ENCODE data around the gene SARNP. TPM values are rescaled to one million over a fixed set of nuclear protein-coding genes. Genes with fewer than 3 reads are reported as not detected.

The SARNP gene
- total RNA-seq, 1 donor from 2014 or later, result 68.7 TPM

GRCh38 chr12:55818886-55819285 lies 1.4 kb upstream of the SARNP start:
- Histone ChIP-seq H3K27me3 (ENCODE audit: control insufficient read depth, insufficient read depth, low read length) (no peaks in the 10 kb centered on the region), H3K4me3 (ENCODE audit: low read depth, low read length) (peak overlapping the region; percentile 92), H3K36me3 (ENCODE audit: control insufficient read depth, insufficient read depth, low read length) (peaks cover 21% of the 10 kb centered on the region)
- no peak for FAIRE-seq
- DNase-seq (ENCODE audit: low read depth), result no peak
- TF ChIP-seq, protein P1, sequence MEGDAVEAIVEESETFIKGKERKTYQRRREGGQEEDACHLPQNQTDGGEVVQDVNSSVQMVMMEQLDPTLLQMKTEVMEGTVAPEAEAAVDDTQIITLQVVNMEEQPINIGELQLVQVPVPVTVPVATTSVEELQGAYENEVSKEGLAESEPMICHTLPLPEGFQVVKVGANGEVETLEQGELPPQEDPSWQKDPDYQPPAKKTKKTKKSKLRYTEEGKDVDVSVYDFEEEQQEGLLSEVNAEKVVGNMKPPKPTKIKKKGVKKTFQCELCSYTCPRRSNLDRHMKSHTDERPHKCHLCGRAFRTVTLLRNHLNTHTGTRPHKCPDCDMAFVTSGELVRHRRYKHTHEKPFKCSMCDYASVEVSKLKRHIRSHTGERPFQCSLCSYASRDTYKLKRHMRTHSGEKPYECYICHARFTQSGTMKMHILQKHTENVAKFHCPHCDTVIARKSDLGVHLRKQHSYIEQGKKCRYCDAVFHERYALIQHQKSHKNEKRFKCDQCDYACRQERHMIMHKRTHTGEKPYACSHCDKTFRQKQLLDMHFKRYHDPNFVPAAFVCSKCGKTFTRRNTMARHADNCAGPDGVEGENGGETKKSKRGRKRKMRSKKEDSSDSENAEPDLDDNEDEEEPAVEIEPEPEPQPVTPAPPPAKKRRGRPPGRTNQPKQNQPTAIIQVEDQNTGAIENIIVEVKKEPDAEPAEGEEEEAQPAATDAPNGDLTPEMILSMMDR (IDR thresholded peaks at IDR 0.05; ENCODE audit: insufficient read depth, low read length, severe bottlenecking), result no peak

DNA sequence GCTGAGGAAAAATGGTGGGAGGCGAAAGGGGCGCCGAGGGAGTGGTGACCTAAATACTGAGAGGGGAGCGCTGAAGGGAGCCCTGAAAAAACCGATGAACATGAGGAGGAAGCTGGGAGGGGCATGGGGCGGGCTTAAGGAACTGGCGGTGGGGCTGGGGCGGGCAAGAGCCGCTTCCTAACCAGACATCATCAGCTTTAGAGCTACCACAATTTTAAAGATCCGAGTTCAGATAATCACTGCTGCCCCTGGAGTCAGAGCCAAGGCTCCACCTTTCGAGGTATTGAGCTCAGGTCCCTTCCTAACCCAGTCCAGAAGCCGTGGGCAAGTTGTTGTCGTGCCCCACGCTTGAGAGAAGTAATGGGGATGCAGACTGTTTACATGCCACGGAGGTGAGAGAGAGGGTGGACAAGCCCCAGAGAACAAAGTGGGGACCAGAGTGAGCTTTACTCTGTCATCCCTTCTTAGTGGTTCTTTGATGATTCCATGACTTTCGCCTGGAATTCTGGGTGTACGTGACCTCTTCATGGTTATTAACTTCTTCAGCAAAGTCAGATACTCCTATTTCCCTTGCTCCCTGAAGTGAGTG lies 710 bp upstream of the SARNP start:
- Histone ChIP-seq H3K27me3 (ENCODE audit: control insufficient read depth, insufficient read depth, low read length) (no peaks in the 10 kb centered on the region), H3K4me3 (ENCODE audit: low read depth, low read length) (peak overlapping the region; percentile 92), H3K36me3 (ENCODE audit: control insufficient read depth, insufficient read depth, low read length) (peaks cover 21% of the 10 kb centered on the region)
- no peak for DNase-seq (ENCODE audit: low read depth)
- TF ChIP-seq, protein P1 (IDR thresholded peaks at IDR 0.05; ENCODE audit: insufficient read depth, low read length, severe bottlenecking), result no peak
- no peak for FAIRE-seq

DNA sequence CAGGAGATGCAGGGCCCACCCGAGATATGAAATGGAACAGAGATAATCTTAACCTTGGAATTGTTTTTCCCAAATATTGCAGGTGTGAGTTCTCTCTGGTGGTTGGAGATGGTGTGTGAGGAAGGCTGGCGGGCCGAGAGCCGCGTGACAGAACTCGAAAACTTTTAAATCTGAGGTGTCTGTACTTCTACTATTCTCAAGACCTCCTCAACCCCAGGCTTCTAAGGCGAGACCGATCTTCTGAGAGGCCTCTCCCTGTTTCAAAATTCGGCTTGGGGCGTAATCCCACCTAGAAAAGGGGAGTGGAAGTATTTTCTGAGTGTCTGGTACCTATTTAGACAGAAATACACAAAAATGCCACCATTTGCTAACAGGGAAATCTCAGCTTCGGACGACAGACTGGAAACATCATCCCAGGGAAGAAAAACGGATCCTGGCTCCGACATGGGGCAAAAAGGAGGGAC lies 611 bp downstream of the SARNP start:
- Histone ChIP-seq H3K36me3 (ENCODE audit: control insufficient read depth, insufficient read depth, low read length) (peaks cover 17% of the 10 kb centered on the region), H3K27me3 (ENCODE audit: control insufficient read depth, insufficient read depth, low read length) (no peaks in the 10 kb centered on the region), H3K4me3 (ENCODE audit: low read depth, low read length) (peak overlapping the region; percentile 92)
- FAIRE-seq (no peak), DNase-seq (ENCODE audit: low read depth) (no peak)
- TF ChIP-seq, protein P1 (IDR thresholded peaks at IDR 0.05; ENCODE audit: insufficient read depth, low read length, severe bottlenecking), result no peak

- DNase-seq (ENCODE audit: low read depth), result no peak
- no peak for FAIRE-seq
- TF ChIP-seq, protein P1 (IDR thresholded peaks at IDR 0.05; ENCODE audit: insufficient read depth, low read length, severe bottlenecking), result no peak
- H3K4me3 ChIP-seq (ENCODE audit: low read depth, low read length), result no peak overlapping the region
- H3K36me3 ChIP-seq (ENCODE audit: control insufficient read depth, insufficient read depth, low read length), result peaks cover 12% of the 10 kb centered on the region
- no peaks in the 10 kb centered on the region for H3K27me3 ChIP-seq (ENCODE audit: control insufficient read depth, insufficient read depth, low read length)
These were observed 2.1 kb downstream of the SARNP start for GRCh38 chr12:55815473-55815872.

DNA sequence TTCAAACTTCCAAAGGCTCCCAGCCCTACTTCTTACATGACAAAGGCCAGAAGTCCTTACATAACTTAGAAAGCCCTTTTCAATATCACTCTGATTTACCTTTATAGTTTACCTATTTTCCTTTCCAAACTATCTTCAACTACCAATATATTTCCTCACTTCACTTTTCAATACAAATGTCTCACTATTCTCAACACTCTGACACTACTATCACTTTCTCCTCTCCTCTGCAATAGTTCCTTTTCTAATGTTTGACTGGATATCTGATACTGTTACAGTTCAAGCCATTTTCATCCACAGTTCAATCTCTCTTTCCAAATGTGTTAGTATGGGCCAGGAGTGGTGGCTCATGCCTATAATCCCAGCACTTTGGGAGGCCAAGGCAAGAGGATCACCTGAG lies 3.3 kb downstream of the SARNP start:
- Histone ChIP-seq H3K27me3 (ENCODE audit: control insufficient read depth, insufficient read depth, low read length) (no peaks in the 10 kb centered on the region), H3K36me3 (ENCODE audit: control insufficient read depth, insufficient read depth, low read length) (peaks cover 4% of the 10 kb centered on the region), H3K4me3 (ENCODE audit: low read depth, low read length) (no peak overlapping the region)
- FAIRE-seq (no peak), DNase-seq (ENCODE audit: low read depth) (no peak)
- TF ChIP-seq, protein P1 (IDR thresholded peaks at IDR 0.05; ENCODE audit: insufficient read depth, low read length, severe bottlenecking), result no peak

- H3K4me3 ChIP-seq (ENCODE audit: low read depth, low read length), result no peak overlapping the region
- TF ChIP-seq, protein P1 (IDR thresholded peaks at IDR 0.05; ENCODE audit: insufficient read depth, low read length, severe bottlenecking), result no peak
- no peaks in the 10 kb centered on the region for H3K27me3 ChIP-seq (ENCODE audit: control insufficient read depth, insufficient read depth, low read length)
- H3K36me3 ChIP-seq (ENCODE audit: control insufficient read depth, insufficient read depth, low read length), result peaks cover 3% of the 10 kb centered on the region
- DNase-seq (ENCODE audit: low read depth) (no peak), FAIRE-seq (no peak)
These were observed 5.4 kb downstream of the SARNP start for GRCh38 chr12:55812088-55812487.
